Erythroblast (primary cell): ENCODE measurements around the gene CACNG7.

Experiments used
- GATA1 ChIP-seq: IDR thresholded peaks from 2 replicates; pipeline ENCODE4 v1.6.1; 2011; ENCODE audit warnings: low read depth, mild to moderate bottlenecking, control low read depth, low read length, moderate library complexity
- POLR2A ChIP-seq: IDR thresholded peaks from 2 replicates; pipeline ENCODE4 v1.6.1; 2011; ENCODE audit warnings: mild to moderate bottlenecking, low read length

- TF ChIP-seq POLR2A (no peak), GATA1 (no peak)
These were observed 29.7 kb upstream of the CACNG7 start for GRCh38 chr19:53879140-53880081.
